ENCODE results near the gene INPP4A.

INPP4A gene

DNA sequence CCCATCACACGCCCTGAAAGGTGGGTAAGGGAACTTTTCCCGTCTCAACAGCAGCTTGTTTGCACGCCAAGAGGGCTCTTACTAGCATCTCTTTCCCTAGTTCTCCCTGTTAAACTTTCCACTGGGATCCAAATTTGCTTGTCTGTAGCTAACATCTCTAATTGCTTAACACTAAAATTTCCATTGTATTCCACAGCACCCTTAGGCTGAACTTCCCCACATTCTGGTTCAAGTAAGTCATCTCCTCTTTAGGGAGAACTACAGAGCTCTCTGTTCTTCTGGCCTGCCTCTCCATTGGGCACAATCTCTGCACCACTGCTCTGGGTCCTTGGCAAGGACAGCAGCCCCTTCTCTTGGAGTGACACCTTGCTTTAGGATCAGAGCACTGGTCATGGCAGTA, 187.7 kb downstream of the INPP4A start:
- H3K36me3 ChIP-seq (ENCODE audit: control insufficient read depth in 4 of 4, insufficient read depth in 4 of 4, low read length in 3 of 4), result peaks cover 7 to 51% (median 29%) of the 10 kb centered on the region in 4 experiments

DNA sequence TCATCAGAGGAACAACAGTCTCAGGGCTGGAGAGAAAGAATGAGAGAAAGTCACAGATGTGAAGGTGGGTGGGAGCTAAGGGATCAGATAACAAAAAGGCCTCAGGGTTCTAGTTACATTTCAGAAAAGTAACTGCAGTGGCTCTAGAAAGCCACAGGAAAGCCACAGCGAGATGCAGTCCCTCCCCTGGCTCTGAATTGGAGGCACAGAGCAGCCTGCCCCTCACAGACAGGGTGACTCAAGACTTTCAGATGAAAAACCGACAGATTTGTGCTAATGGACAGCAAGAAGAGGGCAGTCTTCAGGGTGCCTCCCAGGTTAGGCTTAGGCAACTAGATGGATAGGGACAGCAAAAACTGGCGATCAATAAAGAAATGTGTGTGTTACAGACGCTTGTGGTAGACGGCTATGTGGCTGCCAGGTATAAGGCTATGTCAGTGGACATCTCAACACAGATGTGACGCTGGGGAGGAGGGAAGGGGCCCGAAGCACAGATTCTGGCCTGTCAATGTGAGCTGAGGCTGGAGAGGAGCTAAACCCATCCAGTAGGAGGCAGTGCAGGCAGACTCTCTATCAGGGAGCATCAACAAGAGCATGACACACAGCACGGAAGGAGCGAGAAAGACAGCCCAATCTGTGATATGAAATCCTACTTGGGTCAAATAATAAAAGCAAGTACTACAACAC, 189.9 kb downstream of the INPP4A start:
- 95% methylated on average over 7 of the region's 9 CpGs for WGBS (ENCODE audit: insufficient coverage)
- ChIA-PET POLR2A (no interaction called here), CTCF (interaction anchor here (1.3 to 2.9 kb wide), 2 partner anchors 14 to 221 kb away, joined by 4 to 9 read pairs; no protein-coding TSS in a partner anchor)
- Histone ChIP-seq H3K36me3 (ENCODE audit: control insufficient read depth in 4 of 4, insufficient read depth in 4 of 4, low read length in 3 of 4) (peaks cover 5 to 51% (median 33%) of the 10 kb centered on the region in 4 experiments), H3K4me1 (ENCODE audit: control extremely low read depth in 1 of 4, control insufficient read depth in 4 of 4, insufficient read depth in 4 of 4, low read length in 3 of 4) (no peaks in the 10 kb centered on the region), H3K27ac (ENCODE audit: insufficient read depth in 1 of 2, low read depth in 1 of 2, low read length in 2 of 2, poor library complexity in 1 of 2, severe bottlenecking in 2 of 2) (no peak overlapping the region), H3K9me3 (ENCODE audit: control extremely low read depth in 1 of 5, control insufficient read depth in 4 of 5, insufficient read depth in 2 of 5, low read depth in 1 of 5, low read length in 4 of 5) (no peaks in the 10 kb centered on the region), H3K27me3 (replicated peaks in 2 of 5; ENCODE audit: control insufficient read depth in 4 of 5, insufficient read depth in 5 of 5, low read length in 4 of 5) (no peaks in the 10 kb centered on the region), H3K4me3 (ENCODE audit: control insufficient read depth in 1 of 7, extremely low read depth in 1 of 7, insufficient read depth in 4 of 7, low read depth in 2 of 7, low read length in 6 of 7) (no peak overlapping the region)
- DNase-seq, result peak in 2 of 3 donors; percentile 17 to 19

More for the DNA sequence above, 187.7 kb downstream of the INPP4A start:
- no peaks in the 10 kb centered on the region for H3K27me3 ChIP-seq (replicated peaks in 2 of 5; ENCODE audit: control insufficient read depth in 4 of 5, insufficient read depth in 5 of 5, low read length in 4 of 5)
- no peak for DNase-seq
- H3K4me3 ChIP-seq (ENCODE audit: control insufficient read depth in 1 of 7, extremely low read depth in 1 of 7, insufficient read depth in 4 of 7, low read depth in 2 of 7, low read length in 6 of 7), result no peak overlapping the region
- ChIA-PET CTCF (interaction anchor here (2.9 kb wide), 1 partner anchor 16 kb away, joined by 9 read pairs; no protein-coding TSS in a partner anchor), POLR2A (no interaction called here)
- no peaks in the 10 kb centered on the region for H3K4me1 ChIP-seq (ENCODE audit: control extremely low read depth in 1 of 4, control insufficient read depth in 4 of 4, insufficient read depth in 4 of 4, low read length in 3 of 4)
- H3K27ac ChIP-seq (ENCODE audit: insufficient read depth in 1 of 2, low read depth in 1 of 2, low read length in 2 of 2, poor library complexity in 1 of 2, severe bottlenecking in 2 of 2), result no peak overlapping the region
- 100% methylated on average over 3 of the region's 3 CpGs for WGBS (ENCODE audit: insufficient coverage)
- H3K9me3 ChIP-seq (ENCODE audit: control extremely low read depth in 1 of 5, control insufficient read depth in 4 of 5, insufficient read depth in 2 of 5, low read depth in 1 of 5, low read length in 4 of 5), result no peaks in the 10 kb centered on the region

DNA sequence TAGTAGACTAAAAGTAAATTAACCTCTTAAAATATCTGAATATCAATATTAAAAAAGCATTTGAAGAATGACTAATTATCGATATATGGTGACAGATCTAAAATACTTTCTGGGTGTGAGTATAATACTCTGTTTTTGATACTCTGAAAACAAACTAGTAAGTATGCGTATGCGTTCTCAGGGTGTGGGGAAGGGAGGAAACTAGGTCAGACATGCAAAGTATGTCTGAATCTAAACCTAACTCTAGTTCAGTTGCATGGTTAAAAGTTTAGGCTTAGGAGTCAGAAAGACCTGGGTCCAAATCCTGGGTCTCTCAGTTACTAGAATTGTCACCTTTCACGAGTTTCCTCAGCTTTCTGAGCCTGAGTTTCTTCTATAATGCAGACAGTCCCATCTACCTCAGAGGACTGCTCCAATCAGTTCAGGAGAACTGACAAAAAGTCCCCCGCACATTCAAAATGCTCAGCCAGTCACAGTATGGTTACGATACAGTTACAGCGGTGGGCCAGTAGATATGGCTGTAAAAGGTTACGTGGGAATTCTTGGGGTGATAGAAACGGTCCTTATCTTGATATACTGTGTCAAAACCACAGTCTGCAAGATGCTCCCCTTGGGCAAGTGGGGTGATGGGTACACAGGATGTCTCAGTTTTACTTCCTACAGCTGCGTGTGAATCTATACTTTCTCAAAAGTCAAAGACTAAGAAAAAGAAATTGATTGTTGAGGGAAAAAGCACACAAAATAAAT, 192.9 kb downstream of the INPP4A start:
- no peaks in the 10 kb centered on the region for H3K4me1 ChIP-seq (ENCODE audit: control extremely low read depth in 1 of 4, control insufficient read depth in 4 of 4, insufficient read depth in 4 of 4, low read length in 3 of 4)
- H3K27ac ChIP-seq (ENCODE audit: insufficient read depth in 1 of 2, low read depth in 1 of 2, low read length in 2 of 2, poor library complexity in 1 of 2, severe bottlenecking in 2 of 2), result no peak overlapping the region
- CTCF ChIA-PET, result interaction anchor here (1.0 kb wide), 1 partner anchor 11 kb away, joined by 3 read pairs; no protein-coding TSS in a partner anchor
- no peaks in the 10 kb centered on the region for H3K27me3 ChIP-seq (replicated peaks in 2 of 5; ENCODE audit: control insufficient read depth in 4 of 5, insufficient read depth in 5 of 5, low read length in 4 of 5)
- WGBS (ENCODE audit: insufficient coverage), result 93% methylated on average over 5 of the region's 10 CpGs
- H3K36me3 ChIP-seq (ENCODE audit: control insufficient read depth in 4 of 4, insufficient read depth in 4 of 4, low read length in 3 of 4), result peaks cover 3 to 47% (median 26%) of the 10 kb centered on the region in 4 experiments
- no peak for DNase-seq
- no peak overlapping the region for H3K4me3 ChIP-seq (ENCODE audit: control insufficient read depth in 1 of 7, extremely low read depth in 1 of 7, insufficient read depth in 4 of 7, low read depth in 2 of 7, low read length in 6 of 7)
- POLR2A ChIA-PET, result no interaction called here
- H3K9me3 ChIP-seq (ENCODE audit: control extremely low read depth in 1 of 5, control insufficient read depth in 4 of 5, insufficient read depth in 2 of 5, low read depth in 1 of 5, low read length in 4 of 5), result no peaks in the 10 kb centered on the region

DNA sequence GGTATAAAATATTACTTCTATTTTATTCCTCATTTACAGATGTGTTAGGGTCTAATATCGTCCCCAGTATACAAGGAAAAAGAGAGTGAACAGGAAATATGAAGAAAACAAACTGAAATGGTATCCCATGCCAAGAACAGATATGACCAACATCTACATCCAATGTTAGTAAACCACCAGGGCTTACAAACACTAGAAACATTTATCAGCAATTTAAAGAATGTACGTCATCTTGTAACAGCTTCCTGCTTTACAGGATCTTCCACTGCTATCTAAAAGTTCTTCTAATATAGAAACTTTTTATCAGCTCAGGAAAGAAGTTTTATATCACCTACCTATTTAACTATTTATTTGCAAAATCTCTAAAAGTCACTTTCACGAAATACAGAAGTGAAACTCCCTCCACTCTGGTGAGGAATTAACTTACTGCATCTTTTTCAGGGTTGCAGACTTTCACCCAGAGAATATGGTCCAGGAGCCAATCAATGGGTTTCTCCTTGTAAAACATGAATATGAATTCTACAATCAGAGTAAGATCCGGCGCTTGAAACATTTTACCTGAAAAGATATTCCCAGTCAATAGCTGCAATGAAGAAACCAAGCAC, 198.9 kb downstream of the INPP4A start:
- no peaks in the 10 kb centered on the region for H3K4me1 ChIP-seq (ENCODE audit: control extremely low read depth in 1 of 4, control insufficient read depth in 4 of 4, insufficient read depth in 4 of 4, low read length in 3 of 4)
- H3K27me3 ChIP-seq (replicated peaks in 2 of 5; ENCODE audit: control insufficient read depth in 4 of 5, insufficient read depth in 5 of 5, low read length in 4 of 5), result no peaks in the 10 kb centered on the region
- POLR2A ChIA-PET, result no interaction called here
- CTCF ChIA-PET, result interaction anchor here (1.1 to 1.2 kb wide), 2 partner anchors 192 to 194 kb away, joined by 3 read pairs; no protein-coding TSS in a partner anchor
- no peak overlapping the region for H3K27ac ChIP-seq (ENCODE audit: insufficient read depth in 1 of 2, low read depth in 1 of 2, low read length in 2 of 2, poor library complexity in 1 of 2, severe bottlenecking in 2 of 2)
- H3K36me3 ChIP-seq (ENCODE audit: control insufficient read depth in 4 of 4, insufficient read depth in 4 of 4, low read length in 3 of 4), result peaks cover 0 to 26% (median 19%) of the 10 kb centered on the region in 4 experiments
- no peaks in the 10 kb centered on the region for H3K9me3 ChIP-seq (ENCODE audit: control extremely low read depth in 1 of 5, control insufficient read depth in 4 of 5, insufficient read depth in 2 of 5, low read depth in 1 of 5, low read length in 4 of 5)
- no peak for DNase-seq
- 76% methylated on average over 2 of the region's 5 CpGs for WGBS (ENCODE audit: insufficient coverage)
- no peak overlapping the region for H3K4me3 ChIP-seq (ENCODE audit: control insufficient read depth in 1 of 7, extremely low read depth in 1 of 7, insufficient read depth in 4 of 7, low read depth in 2 of 7, low read length in 6 of 7)
